Measurements from ENCODE around the gene GPS1.

GPS1 gene

GRCh38 chr17:82106688-82107305 lies 55.1 kb downstream of the GPS1 start:
- no peak for DNase-seq
